ENCODE results near the gene ESR2.

ESR2 gene

DNA sequence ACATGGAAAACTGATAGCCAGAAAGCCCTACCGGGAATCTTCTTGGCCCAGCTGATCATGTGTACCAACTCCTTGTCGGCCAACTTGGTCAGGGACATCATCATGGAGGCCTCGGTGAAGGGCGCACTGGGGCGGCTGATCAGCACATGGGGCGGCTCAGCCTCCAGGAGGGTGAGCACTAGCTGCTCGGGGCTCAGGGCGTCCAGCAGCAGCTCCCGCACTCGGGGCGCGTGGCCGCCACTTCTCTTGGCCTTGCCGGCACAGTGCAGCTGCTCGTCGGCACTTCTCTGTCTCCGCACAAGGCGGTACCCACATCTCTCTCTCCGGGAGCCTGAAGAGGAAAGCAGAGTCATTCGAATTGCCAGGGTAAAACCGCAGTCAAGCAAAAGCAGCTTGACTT is 33.8 kb downstream of the ESR2 start:
- TF ChIP-seq, protein P1, sequence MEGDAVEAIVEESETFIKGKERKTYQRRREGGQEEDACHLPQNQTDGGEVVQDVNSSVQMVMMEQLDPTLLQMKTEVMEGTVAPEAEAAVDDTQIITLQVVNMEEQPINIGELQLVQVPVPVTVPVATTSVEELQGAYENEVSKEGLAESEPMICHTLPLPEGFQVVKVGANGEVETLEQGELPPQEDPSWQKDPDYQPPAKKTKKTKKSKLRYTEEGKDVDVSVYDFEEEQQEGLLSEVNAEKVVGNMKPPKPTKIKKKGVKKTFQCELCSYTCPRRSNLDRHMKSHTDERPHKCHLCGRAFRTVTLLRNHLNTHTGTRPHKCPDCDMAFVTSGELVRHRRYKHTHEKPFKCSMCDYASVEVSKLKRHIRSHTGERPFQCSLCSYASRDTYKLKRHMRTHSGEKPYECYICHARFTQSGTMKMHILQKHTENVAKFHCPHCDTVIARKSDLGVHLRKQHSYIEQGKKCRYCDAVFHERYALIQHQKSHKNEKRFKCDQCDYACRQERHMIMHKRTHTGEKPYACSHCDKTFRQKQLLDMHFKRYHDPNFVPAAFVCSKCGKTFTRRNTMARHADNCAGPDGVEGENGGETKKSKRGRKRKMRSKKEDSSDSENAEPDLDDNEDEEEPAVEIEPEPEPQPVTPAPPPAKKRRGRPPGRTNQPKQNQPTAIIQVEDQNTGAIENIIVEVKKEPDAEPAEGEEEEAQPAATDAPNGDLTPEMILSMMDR (conservative IDR thresholded peaks at IDR 0.05), result no peak
- H3K27ac ChIP-seq, result no peak overlapping the region

DNA sequence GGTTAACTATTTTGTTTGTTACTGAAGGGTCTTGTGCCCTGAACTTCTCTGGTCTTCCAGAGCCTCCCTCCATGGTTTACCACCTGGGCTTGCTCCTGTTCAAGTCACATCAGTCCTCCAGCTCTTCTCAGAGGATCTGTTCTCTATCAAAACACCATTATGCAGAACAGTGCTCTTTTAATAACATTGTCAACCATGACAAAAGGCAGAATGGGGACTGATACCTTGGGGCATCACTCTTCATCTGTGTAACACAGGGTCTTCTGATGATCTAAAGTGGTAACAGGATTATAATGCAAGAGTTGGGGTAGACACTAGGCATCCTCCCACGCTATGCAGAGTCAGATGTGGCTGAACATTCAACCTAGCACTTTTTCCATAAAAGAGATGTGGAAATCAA is 38.4 kb downstream of the ESR2 start:
- H3K27ac ChIP-seq, result no peak overlapping the region
- TF ChIP-seq, protein P1 (conservative IDR thresholded peaks at IDR 0.05), result no peak

GRCh38 chr14:64253672-64254071 is 40.5 kb downstream of the ESR2 start:
- TF ChIP-seq, protein P1 (conservative IDR thresholded peaks at IDR 0.05), result no peak
- H3K27ac ChIP-seq, result no peak overlapping the region

- no peak overlapping the region for H3K27ac ChIP-seq
- TF ChIP-seq, protein P1 (conservative IDR thresholded peaks at IDR 0.05), result no peak
These were observed 44.8 kb downstream of the ESR2 start for GRCh38 chr14:64249363-64249762.

- TF ChIP-seq, protein P1 (conservative IDR thresholded peaks at IDR 0.05), result no peak
- H3K27ac ChIP-seq, result no peak overlapping the region
These were observed 45.5 kb downstream of the ESR2 start for GRCh38 chr14:64248689-64249088.

- TF ChIP-seq, protein P1 (conservative IDR thresholded peaks at IDR 0.05), result no peak
- H3K27ac ChIP-seq, result no peak overlapping the region
These were observed 47.0 kb downstream of the ESR2 start for GRCh38 chr14:64247195-64247594.

DNA sequence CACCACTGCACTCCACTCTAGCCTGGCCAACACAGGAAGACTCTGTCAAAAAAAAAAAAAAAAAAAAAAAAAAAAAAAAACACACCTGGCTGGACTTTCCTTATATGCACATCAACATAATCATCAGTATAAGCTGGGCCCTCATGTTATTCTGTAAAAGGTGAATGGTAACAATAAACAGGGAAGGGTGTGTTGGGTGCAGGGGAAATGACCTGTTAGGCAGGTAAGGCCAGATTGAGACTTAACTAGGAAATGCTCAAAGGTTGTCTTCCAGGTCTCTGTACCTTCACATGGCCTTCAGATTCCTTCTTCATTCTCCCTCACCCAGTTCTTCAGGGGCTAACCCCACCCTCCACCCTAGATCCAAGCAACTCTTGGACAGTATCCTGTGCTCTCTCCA is 47.5 kb downstream of the ESR2 start:
- H3K27ac ChIP-seq, result no peak overlapping the region
- TF ChIP-seq, protein P1 (conservative IDR thresholded peaks at IDR 0.05), result no peak

GRCh38 chr14:64245491-64245890 is 48.7 kb downstream of the ESR2 start:
- H3K27ac ChIP-seq, result no peak overlapping the region
- TF ChIP-seq, protein P1 (conservative IDR thresholded peaks at IDR 0.05), result no peak
